ENCODE data around the gene MICAL3. TPM values are rescaled to one million over a fixed set of nuclear protein-coding genes. Genes with fewer than 3 reads are reported as not detected.

Gene MICAL3
- total and polyA plus RNA-seq, 2 experiments from 2014 or later = 27.3 to 76.9 TPM

DNA sequence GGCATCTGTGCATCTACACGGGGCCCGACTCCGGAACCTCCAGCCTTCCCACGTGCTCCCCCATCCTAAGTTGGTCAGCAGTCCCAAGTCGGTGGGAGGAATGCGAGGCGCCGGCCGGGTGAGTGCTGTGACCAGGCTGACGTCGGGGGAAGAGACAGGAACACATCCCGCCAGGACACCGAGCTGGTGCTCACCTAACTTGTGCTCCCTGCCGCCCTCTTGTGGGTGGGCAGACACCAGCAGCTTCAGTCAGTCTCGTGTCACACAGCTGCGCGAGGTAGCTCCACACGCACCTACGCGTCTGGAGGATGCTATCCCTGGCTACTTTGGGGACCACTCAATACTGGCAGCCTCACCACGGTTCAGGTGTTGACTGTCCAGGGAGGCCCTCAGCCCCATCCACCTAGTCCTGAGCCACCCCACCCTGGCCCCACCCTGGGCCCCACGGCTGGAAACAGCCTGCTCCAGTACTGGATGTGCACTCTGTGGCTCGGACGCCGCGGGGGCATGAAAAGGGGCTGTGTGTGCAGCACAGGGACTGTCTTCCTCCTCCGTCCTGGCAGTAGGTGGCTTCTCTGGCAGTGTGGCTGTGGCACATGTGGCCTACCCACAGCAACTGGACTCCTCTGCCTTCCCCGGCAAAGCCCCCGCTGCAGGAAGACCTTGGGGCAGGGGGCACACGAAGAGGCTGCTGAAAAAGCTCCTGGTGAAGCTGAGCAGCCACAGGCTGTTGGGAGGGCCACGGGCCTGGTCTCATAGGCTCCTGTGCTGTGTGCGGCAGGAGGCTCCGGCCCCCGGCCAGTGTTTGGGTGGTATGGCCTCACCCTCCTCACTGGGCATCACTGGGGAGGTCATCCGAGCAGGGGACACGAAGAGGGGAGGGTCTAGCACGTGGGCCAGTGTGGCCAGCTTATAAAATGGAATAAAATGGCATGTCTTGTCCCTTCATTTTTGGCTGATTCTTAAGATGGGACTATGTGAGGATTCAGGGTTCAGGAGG is 238.9 kb downstream of the MICAL3 start:
- H3K9me3 ChIP-seq (ENCODE audit: low read depth) = no peaks in the 10 kb centered on the region
- H3K4me3 ChIP-seq = no peak overlapping the region
- H3K27ac ChIP-seq = no peak overlapping the region
- H3K27me3 ChIP-seq = no peaks in the 10 kb centered on the region
- TF ChIP-seq, protein P1, sequence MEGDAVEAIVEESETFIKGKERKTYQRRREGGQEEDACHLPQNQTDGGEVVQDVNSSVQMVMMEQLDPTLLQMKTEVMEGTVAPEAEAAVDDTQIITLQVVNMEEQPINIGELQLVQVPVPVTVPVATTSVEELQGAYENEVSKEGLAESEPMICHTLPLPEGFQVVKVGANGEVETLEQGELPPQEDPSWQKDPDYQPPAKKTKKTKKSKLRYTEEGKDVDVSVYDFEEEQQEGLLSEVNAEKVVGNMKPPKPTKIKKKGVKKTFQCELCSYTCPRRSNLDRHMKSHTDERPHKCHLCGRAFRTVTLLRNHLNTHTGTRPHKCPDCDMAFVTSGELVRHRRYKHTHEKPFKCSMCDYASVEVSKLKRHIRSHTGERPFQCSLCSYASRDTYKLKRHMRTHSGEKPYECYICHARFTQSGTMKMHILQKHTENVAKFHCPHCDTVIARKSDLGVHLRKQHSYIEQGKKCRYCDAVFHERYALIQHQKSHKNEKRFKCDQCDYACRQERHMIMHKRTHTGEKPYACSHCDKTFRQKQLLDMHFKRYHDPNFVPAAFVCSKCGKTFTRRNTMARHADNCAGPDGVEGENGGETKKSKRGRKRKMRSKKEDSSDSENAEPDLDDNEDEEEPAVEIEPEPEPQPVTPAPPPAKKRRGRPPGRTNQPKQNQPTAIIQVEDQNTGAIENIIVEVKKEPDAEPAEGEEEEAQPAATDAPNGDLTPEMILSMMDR (IDR thresholded peaks at IDR 0.05; ENCODE audit: low read depth, low read length) = peak; percentile 60
- peak in 1 of 2 donors; percentile 38 for DNase-seq (ENCODE audit: low read depth in 1 of 2, low spot score in 1 of 2)
- peaks cover 13% of the 10 kb centered on the region for H3K36me3 ChIP-seq
- peaks cover 6% of the 10 kb centered on the region for H3K4me1 ChIP-seq (ENCODE audit: low read depth)

DNA sequence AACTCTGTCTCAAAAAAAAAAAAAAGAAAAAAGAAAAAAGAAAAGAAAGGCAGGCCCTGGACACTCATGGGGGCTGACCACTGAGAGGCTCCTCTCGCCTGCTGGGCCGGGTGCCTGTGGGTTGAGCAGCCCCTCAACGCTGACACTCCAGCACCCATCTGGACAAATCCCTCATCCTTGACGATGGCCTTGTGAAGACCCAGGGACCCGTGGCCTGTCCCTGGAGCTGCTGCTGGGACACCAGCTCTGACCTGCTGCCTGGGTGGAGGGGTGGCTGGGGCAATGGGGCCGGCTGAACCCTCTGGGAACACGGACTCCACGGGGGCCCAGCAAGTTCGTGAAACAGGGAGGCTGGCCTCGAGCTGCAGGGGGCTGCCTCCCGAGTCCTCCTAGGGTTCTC is 239.6 kb downstream of the MICAL3 start:
- Histone ChIP-seq H3K9me3 (ENCODE audit: low read depth) (no peaks in the 10 kb centered on the region), H3K27me3 (no peaks in the 10 kb centered on the region), H3K36me3 (peaks cover 8% of the 10 kb centered on the region), H3K27ac (no peak overlapping the region), H3K4me1 (ENCODE audit: low read depth) (peaks cover 10% of the 10 kb centered on the region), H3K4me3 (no peak overlapping the region)
- TF ChIP-seq, protein P1 (IDR thresholded peaks at IDR 0.05; ENCODE audit: low read depth, low read length) = no peak
- no peak for DNase-seq (ENCODE audit: low read depth in 1 of 2, low spot score in 1 of 2)

DNA sequence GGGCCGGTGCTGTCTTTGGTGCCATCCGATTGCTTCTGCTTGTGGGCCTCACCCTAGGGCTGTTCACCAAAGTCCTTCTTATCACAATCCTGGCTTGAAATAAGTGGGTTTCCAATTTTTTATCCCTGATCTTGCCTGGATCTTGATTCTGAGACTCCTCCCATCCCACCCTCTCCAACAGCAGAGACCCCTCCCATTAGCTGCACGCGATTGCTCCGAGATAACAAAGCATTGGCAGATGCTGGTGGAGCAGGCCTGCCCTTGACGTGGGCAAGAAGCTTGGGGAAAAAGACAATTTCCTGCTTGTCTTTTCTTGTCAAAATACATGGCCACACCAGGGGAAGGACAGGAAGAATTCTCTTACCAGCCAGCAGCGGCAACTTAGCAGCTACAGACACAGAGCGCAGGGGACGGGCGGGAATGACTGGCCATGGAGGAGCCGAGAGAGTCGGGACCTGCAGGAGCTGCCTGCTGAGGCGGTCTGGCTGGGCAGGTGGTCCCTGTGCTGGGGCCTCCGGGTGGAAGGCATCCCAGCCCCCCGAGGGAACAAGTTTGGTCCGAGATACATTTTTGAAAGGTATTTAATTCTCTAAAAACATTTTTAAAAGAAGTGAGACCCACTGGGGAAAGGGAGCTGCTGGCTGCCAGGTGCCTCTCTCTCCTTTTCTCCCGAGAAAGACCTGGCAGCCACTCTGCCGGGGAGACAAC is 240.4 kb downstream of the MICAL3 start:
- Histone ChIP-seq H3K27me3 (no peaks in the 10 kb centered on the region), H3K4me3 (no peak overlapping the region), H3K36me3 (peaks cover 5% of the 10 kb centered on the region), H3K9me3 (ENCODE audit: low read depth) (no peaks in the 10 kb centered on the region), H3K4me1 (ENCODE audit: low read depth) (peaks cover 10% of the 10 kb centered on the region), H3K27ac (no peak overlapping the region)
- TF ChIP-seq, protein P1 (IDR thresholded peaks at IDR 0.05; ENCODE audit: low read depth, low read length) = no peak
- no peak for DNase-seq (ENCODE audit: low read depth in 1 of 2, low spot score in 1 of 2)

DNA sequence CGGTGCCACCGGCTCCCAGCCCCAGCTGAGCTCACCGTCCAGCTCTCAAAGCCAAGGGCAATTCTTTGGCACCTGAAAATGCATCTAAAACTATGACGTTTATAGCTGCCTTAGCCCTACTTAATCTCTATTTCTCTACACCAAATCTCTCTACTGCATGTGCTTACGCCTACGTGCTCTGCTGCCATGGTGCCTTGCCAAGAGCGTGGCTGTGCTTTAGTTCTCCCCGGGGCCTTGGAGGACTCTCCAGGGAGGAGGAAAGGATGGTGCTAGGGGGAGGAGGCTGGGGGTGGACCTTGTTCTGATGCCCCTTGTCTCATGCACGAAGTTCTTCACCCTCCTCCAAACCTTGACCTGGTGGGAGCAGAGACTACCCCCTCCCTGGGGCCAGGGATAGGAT is 241.0 kb downstream of the MICAL3 start:
- DNase-seq (ENCODE audit: low read depth in 1 of 2, low spot score in 1 of 2) = peak in 1 of 2 donors; percentile 42
- Histone ChIP-seq H3K27ac (no peak overlapping the region), H3K4me3 (no peak overlapping the region), H3K9me3 (ENCODE audit: low read depth) (no peaks in the 10 kb centered on the region), H3K36me3 (peaks cover under 1% of the 10 kb centered on the region), H3K4me1 (ENCODE audit: low read depth) (peaks cover 10% of the 10 kb centered on the region), H3K27me3 (no peaks in the 10 kb centered on the region)
- TF ChIP-seq, protein P1 (IDR thresholded peaks at IDR 0.05; ENCODE audit: low read depth, low read length) = no peak

DNA sequence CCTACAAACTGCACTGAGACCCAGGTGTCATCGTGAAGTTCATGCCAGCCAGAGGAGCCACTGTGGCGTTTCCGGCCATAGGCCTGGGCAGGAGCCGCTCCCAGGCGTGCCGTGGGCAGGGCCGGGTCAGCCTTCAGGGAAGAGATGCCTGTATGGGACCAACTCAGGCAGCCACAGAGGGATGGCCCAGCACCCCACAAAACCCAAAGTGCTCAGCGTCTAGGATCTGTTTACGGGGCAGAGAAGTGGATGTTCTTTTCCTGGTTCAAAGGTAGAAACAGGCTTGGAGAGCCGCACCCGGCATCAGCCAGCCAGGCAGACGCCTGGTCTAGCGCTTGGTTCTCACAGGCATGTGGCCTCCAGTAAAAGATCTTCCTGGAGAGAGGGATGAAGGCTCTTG is 241.7 kb downstream of the MICAL3 start:
- Histone ChIP-seq H3K36me3 (no peaks in the 10 kb centered on the region), H3K27me3 (no peaks in the 10 kb centered on the region), H3K9me3 (ENCODE audit: low read depth) (no peaks in the 10 kb centered on the region), H3K4me3 (no peak overlapping the region), H3K27ac (no peak overlapping the region), H3K4me1 (ENCODE audit: low read depth) (peaks cover 10% of the 10 kb centered on the region)
- TF ChIP-seq, protein P1 (IDR thresholded peaks at IDR 0.05; ENCODE audit: low read depth, low read length) = no peak
- no peak for DNase-seq (ENCODE audit: low read depth in 1 of 2, low spot score in 1 of 2)
